GM18951 (cell line): ENCODE results near the gene GOSR2.

Experiments
- POLR2A ChIP-seq: IDR thresholded peaks from 4 replicates; pipeline ENCODE4 v1.6.1; 2011; ENCODE audit warnings: mild to moderate bottlenecking; ENCODE audit not compliant: insufficient read length, insufficient read depth; ENCODE audit errors: extremely low read depth
- in situ Hi-C: fragments of 300-500 bp; cut with MboI; formaldehyde crosslinking; loops from one replicate; pipeline ENCODE4 v1.12.0; 2022; ENCODE audit warnings: low sequenced_read_pairs, mixed read lengths, inconsistent platforms; ENCODE audit not compliant: unreplicated experiment

The GOSR2 gene

DNA sequence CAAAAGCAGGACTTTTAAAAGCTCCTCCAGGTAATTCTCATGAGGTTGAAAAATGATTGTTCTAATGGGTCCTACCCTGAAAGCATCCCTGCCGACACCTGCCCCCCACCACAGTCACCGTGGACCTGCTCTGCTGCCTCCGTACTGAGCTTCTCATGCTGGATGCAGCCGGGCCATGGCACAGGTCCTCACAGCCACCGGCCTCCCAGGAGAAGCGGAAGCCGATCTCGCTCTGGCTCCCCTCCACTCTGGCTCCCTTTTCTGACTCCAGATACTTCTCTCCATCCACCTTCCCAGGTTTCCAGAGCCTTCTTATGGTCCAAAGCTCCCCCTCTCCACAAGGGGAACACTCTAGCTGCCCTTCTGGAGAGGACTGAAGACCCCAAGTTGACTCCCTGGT is 45.9 kb downstream of the GOSR2 start:
- TF ChIP-seq POLR2A = no peak
- in situ Hi-C loops = no loop called here

- in situ Hi-C loops = no loop called here
- TF ChIP-seq POLR2A = no peak
These were observed 48.8 kb downstream of the GOSR2 start for GRCh38 chr17:46971647-46972300.

- in situ Hi-C loops = no loop called here
- no peak for TF ChIP-seq POLR2A
These were observed 49.4 kb downstream of the GOSR2 start for GRCh38 chr17:46972346-46972745.

GRCh38 chr17:46974086-46974485 is 51.1 kb downstream of the GOSR2 start:
- no peak for TF ChIP-seq POLR2A
- in situ Hi-C loops = no loop called here

- in situ Hi-C loops = no loop called here
- TF ChIP-seq POLR2A = no peak
These were observed 52.3 kb downstream of the GOSR2 start for GRCh38 chr17:46975287-46975686.

DNA sequence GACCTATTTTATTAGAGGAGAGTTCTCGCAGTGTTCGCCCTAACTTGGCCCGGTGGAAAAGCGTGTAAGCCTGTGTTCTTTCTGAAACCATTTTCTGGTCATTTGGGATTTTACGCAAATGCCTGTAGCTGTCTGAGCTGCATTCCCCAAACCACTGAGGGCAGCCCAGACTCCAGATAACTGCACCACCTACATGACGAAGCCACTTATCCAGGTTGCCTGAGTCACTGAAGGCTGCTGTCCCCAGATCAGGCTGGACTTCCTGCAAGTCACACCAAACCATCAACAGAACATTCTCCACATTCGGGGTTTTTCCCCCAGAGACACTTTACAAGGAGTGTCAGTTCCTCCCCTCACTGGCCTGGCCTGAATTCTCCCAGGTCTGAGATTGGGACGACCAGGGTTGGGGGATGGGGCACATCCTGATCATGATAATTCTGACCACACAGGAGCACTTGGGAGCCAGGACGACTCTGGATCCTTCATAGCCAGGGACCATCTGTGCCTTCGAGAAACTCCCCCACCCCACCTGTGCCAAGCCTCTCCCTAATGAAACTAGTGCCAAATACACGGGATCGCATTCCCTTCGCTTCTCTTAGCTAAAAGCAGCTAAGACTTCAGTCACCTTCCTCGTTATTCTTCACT is 53.8 kb downstream of the GOSR2 start:
- no peak for TF ChIP-seq POLR2A
- in situ Hi-C loops = no loop called here

GRCh38 chr17:46977348-46977747 is 54.4 kb downstream of the GOSR2 start:
- in situ Hi-C loops = no loop called here

GRCh38 chr17:46977750-46978488 is 55.0 kb downstream of the GOSR2 start:
- in situ Hi-C loops = no loop called here
- no peak for TF ChIP-seq POLR2A

More at GRCh38 chr17:46977348-46977747, 54.4 kb downstream of the GOSR2 start:
- TF ChIP-seq POLR2A = no peak

GRCh38 chr17:46978489-46979146 is 55.7 kb downstream of the GOSR2 start:
- TF ChIP-seq POLR2A = no peak
- in situ Hi-C loops = no loop called here

- TF ChIP-seq POLR2A = no peak
- in situ Hi-C loops = no loop called here
These were observed 56.3 kb downstream of the GOSR2 start, which contains the start of gene RPRML for GRCh38 chr17:46979147-46979863. TSS of gene RPRML (minus strand) at chr17:46979253. CDS start at chr17:46979007, 246 bp downstream.

- TF ChIP-seq POLR2A = no peak
- in situ Hi-C loops = no loop called here
These were observed 59.6 kb downstream of the GOSR2 start for GRCh38 chr17:46982577-46982976.

GRCh38 chr17:46983782-46984181 is 60.8 kb downstream of the GOSR2 start:
- TF ChIP-seq POLR2A = no peak

DNA sequence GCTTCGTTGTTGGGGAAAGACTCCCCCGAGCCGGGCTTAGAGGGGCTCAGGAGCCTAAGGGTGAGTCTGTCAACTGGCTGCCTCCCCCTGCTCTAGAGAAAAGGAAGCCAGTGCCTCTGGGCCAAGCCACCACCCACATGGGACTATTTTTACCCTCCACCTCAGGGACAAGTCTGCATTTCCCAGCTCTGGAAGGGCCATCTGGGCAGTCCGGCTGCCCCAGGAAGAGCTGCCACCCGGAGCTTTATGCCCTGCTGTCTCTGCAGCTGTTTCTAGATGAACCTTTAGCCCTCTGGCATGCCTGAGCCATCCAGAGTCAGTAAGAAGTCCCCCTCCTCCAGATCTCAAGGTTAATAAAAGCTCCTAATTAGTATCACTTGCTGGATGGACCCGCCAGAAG is 61.4 kb downstream of the GOSR2 start:
- in situ Hi-C loops = no loop called here
- no peak for TF ChIP-seq POLR2A

More at GRCh38 chr17:46983782-46984181, 60.8 kb downstream of the GOSR2 start:
- in situ Hi-C loops = no loop called here
